DND-41 (cell line): ENCODE measurements around the gene ARMC9.
A peak's percentile ranks its signal among the peaks of the same experiment; 100 is the strongest.

Experiments used
- ATAC-seq: fragments of 200-7000 bp; cut with Tn5 transposase; 3 replicates; pipeline ENCODE4 v1.9.1; 2021; ENCODE audit warnings: low read depth; ENCODE audit not compliant: insufficient read depth
- DNase-seq: peaks from one replicate; pipeline ENCODE4 v3.0.0-alpha.2; 2020
- H2AFZ ChIP-seq: 2 replicates; pipeline ENCODE4 v1.6.0; 2012; ENCODE audit warnings: low read depth, low read length
- H3K27ac ChIP-seq: 2 replicates; pipeline ENCODE4 v1.5.1; 2012; ENCODE audit warnings: low read length, inconsistent platforms
- H3K27me3 ChIP-seq: fragments of 200-600 bp; sonication (generic); 2 replicates; pipeline ENCODE4 v1.6.0; 2012; ENCODE audit warnings: low read length, mild to moderate bottlenecking, inconsistent platforms; ENCODE audit not compliant: insufficient read depth, poor library complexity
- H3K36me3 ChIP-seq: 2 replicates; pipeline ENCODE4 v1.5.1; 2012; ENCODE audit warnings: low read length, inconsistent platforms; ENCODE audit not compliant: insufficient read depth
- H3K4me1 ChIP-seq: 2 replicates; pipeline ENCODE4 v1.5.1; 2012; ENCODE audit warnings: mild to moderate bottlenecking, low read length; ENCODE audit not compliant: insufficient read depth
- H3K4me2 ChIP-seq: 2 replicates; pipeline ENCODE4 v1.6.0; 2012; ENCODE audit warnings: mild to moderate bottlenecking, moderate library complexity, low read length, inconsistent platforms; ENCODE audit not compliant: insufficient read depth
- H3K4me3 ChIP-seq, 2 experiments: fragments of 200-600 bp in 1 of 2; shearing (Covaris generic) in 1 of 2; 2 replicates each; pipeline ENCODE4 v1.5.1; 2012 to 2016; ENCODE audit warnings: inconsistent platforms in 2 of 2, low read length in 2 of 2, mild to moderate bottlenecking in 2 of 2, low read depth in 1 of 2, moderate library complexity in 1 of 2
- H3K79me2 ChIP-seq: 2 replicates; pipeline ENCODE4 v1.6.0; 2012; ENCODE audit warnings: low read length, inconsistent platforms; ENCODE audit not compliant: insufficient read depth
- H3K9ac ChIP-seq: 2 replicates; pipeline ENCODE4 v1.6.0; 2012; ENCODE audit warnings: low read depth, mild to moderate bottlenecking, inconsistent platforms, low read length, moderate library complexity
- H3K9me3 ChIP-seq: 2 replicates; pipeline ENCODE4 v1.5.1; 2012; ENCODE audit warnings: low read length, moderate library complexity, mild to moderate bottlenecking, inconsistent platforms; ENCODE audit not compliant: insufficient read depth, severe bottlenecking
- H4K20me1 ChIP-seq: 2 replicates; pipeline ENCODE4 v1.6.0; 2012; ENCODE audit warnings: low read length; ENCODE audit not compliant: insufficient read depth
- CTCF ChIP-seq: IDR thresholded peaks from 2 replicates; pipeline ENCODE4 v1.5.1; 2012; ENCODE audit warnings: borderline replicate concordance, low read length, moderate library complexity, mild to moderate bottlenecking; ENCODE audit not compliant: poor library complexity, severe bottlenecking; ENCODE audit errors: extremely low read depth
- EZH2 ChIP-seq: IDR thresholded peaks from 3 replicates; pipeline ENCODE4 v1.6.1; 2012; ENCODE audit warnings: borderline replicate concordance, low read depth, mild to moderate bottlenecking, moderate library complexity, low read length, inconsistent platforms; ENCODE audit not compliant: severe bottlenecking

ARMC9 gene

GRCh38 chr2:231197706-231198290, 633 bp upstream of the ARMC9 start:
- no peak for TF ChIP-seq EZH2
- no peak for TF ChIP-seq CTCF
- H3K9me3 ChIP-seq: no peaks in the 10 kb centered on the region
- H3K4me1 ChIP-seq: peaks cover 23% of the 10 kb centered on the region
- H3K4me2 ChIP-seq: peak overlapping the region; percentile 93
- H3K36me3 ChIP-seq: no peaks in the 10 kb centered on the region; the same call in 1 of the 2 replicates
- H4K20me1 ChIP-seq: no peaks in the 10 kb centered on the region
- H3K79me2 ChIP-seq: no peaks in the 10 kb centered on the region
- ATAC-seq (no peak), DNase-seq (no peak)
- peak overlapping the region; percentile 100 for H2AFZ ChIP-seq
- H3K9ac ChIP-seq: peak overlapping the region; percentile 73
- peak overlapping the region; percentile 66 to 97; a peak in 3 of 4 replicates for H3K4me3 ChIP-seq
- H3K27me3 ChIP-seq: no peaks in the 10 kb centered on the region
- H3K27ac ChIP-seq: peak overlapping the region; percentile 87

- Histone ChIP-seq H3K4me3 (peak overlapping the region; percentile 66 to 97; a peak in 3 of 4 replicates), H3K27ac (no peak overlapping the region; the same call in 1 of the 2 replicates), H3K4me1 (peaks cover 23% of the 10 kb centered on the region), H2AFZ (peak overlapping the region; percentile 100), H3K9me3 (no peaks in the 10 kb centered on the region), H3K27me3 (no peaks in the 10 kb centered on the region), H3K9ac (peak overlapping the region; percentile 73), H3K4me2 (peak overlapping the region; percentile 93), H3K79me2 (no peaks in the 10 kb centered on the region), H4K20me1 (no peaks in the 10 kb centered on the region), H3K36me3 (no peaks in the 10 kb centered on the region; the same call in 1 of the 2 replicates)
- ATAC-seq: no peak
- DNase-seq: no peak
- TF ChIP-seq CTCF (no peak), EZH2 (no peak)
Observed at GRCh38 chr2:231199219-231199618, 788 bp downstream of the ARMC9 start.

GRCh38 chr2:231200805-231201474, 2.5 kb downstream of the ARMC9 start:
- Histone ChIP-seq H3K9me3 (no peaks in the 10 kb centered on the region), H3K36me3 (no peaks in the 10 kb centered on the region; the same call in 1 of the 2 replicates), H3K9ac (no peak overlapping the region), H2AFZ (no peak overlapping the region), H3K4me3 (no peak overlapping the region), H3K4me1 (peaks cover 23% of the 10 kb centered on the region), H3K79me2 (no peaks in the 10 kb centered on the region), H3K27ac (no peak overlapping the region), H4K20me1 (no peaks in the 10 kb centered on the region), H3K4me2 (no peak overlapping the region), H3K27me3 (no peaks in the 10 kb centered on the region)
- DNase-seq: no peak
- ATAC-seq: no peak
- TF ChIP-seq CTCF (no peak), EZH2 (no peak)
